ENCODE measurements around the gene SERINC5.

- TF ChIP-seq CTCF (IDR thresholded peaks at IDR 0.05) (no peak), POLR2A (IDR thresholded peaks at IDR 0.05) (no peak)
Observed at GRCh38 chr5:80300125-80300524, 44.3 kb upstream of the SERINC5 start.

Data from gastroesophageal sphincter (tissue), 3 donors.